Fibroblast of skin of left quadriceps (primary cell): ENCODE results near the gene S100G.

Experiments used
- DNase-seq, 2 experiments: peaks; one replicate each; pipeline ENCODE4 v3.0.0-alpha.2; 2013; ENCODE audit warnings: low read depth in 2 of 2

The S100G gene

GRCh38 chrX:16646366-16647138 is 3.4 kb upstream of the S100G start:
- no peak for DNase-seq

- no peak for DNase-seq
Measured at GRCh38 chrX:16651391-16652024, 1.6 kb downstream of the S100G start.

DNA sequence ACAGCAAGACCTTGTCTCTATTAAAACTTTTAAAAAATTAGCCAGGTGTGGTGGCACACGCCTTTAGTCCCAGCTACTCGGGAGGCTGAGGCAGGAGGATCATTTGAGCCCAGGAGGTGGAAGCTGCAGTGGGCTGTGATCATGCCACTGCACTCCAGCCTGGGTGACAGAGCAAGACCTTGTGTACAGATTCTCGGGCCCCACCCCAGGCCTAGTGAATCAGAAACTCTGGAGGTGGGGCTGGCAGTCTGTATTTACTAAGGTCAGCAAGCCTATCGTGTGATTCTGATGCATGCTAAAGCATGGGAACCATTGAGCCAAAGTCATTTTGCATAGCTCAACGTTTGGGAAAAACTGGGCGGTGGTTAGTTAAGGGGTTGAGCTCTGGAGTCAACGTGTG is 3.5 kb downstream of the S100G start:
- DNase-seq = no peak

DNA sequence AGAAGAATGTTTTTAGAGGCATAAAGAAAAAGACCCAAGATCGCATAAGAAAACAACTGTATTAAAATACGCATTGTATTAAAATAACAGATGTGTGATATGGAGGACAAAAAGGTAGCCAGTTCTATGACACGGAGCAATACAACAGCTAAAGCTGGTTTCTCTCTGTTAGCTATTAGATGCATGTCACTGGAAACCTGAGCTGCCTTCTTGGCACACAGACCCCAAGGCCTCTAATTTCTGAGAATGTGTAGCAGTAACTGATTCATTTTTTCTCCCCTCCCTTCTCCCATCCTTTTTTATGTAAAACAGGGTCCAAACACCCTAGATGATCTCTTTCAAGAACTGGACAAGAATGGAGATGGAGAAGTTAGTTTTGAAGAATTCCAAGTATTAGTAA is 4.1 kb downstream of the S100G start:
- no peak for DNase-seq

DNA sequence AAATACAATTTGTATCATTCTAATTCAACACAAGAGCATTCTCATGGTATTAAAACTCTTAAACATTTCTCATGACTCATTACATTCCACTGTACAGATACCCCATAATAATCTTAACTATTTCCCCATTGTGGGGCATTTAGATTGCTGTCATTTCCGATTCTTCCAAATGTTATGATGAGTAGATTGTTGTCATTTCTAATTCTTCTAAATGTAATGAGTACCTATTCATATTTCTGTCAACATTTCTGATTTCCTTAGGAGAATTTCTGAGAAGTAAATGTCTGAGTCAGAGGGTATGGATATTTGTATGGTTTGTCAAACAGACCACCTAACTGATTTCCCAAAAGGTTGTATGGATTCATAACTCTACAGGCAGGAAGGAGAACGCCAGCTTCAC is 8.3 kb downstream of the S100G start:
- DNase-seq = peak; percentile 84 to 86

DNA sequence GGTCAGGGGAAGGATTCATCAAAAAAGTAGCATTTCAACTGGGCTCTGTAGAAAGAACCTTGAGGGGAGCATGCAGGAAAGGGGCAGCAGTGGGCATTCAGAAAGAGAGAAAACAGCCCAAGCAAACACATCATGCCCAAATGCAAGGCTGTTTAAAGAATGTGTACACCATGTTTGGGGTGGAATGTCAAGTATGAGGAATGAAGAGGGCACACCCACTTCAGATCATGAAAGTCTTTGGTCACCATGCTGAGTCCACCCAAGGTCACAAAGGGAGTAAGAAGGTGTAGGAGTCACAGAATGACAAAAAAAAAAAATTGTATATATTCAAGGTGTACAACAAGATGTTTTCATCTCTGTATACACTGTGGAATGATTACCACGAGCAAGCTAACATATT is 9.4 kb downstream of the S100G start:
- no peak for DNase-seq

GRCh38 chrX:16661495-16661894 is 11.5 kb downstream of the S100G start:
- DNase-seq = no peak

- DNase-seq = no peak
Measured at GRCh38 chrX:16662402-16662801, 12.4 kb downstream of the S100G start.

GRCh38 chrX:16664074-16664473 is 14.1 kb downstream of the S100G start:
- DNase-seq = no peak

DNA sequence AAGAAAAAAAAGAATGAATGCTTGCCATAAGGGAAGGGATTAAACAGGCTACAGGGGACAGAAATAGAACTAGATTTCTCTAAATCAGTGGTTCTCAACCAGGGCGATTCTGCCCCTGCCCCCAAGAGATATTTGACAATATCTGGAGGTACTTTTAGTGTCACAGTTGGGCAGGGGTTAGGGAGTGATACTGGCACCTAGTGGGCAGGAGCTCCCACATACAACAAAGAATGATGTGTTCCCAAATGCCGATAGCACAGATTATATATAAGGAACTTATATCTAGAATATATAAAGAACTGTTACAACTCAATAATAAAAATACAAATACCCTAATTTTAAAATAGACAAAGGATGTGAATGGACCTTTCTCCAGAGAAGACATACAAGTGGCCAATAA is 14.7 kb downstream of the S100G start:
- DNase-seq = no peak

DNA sequence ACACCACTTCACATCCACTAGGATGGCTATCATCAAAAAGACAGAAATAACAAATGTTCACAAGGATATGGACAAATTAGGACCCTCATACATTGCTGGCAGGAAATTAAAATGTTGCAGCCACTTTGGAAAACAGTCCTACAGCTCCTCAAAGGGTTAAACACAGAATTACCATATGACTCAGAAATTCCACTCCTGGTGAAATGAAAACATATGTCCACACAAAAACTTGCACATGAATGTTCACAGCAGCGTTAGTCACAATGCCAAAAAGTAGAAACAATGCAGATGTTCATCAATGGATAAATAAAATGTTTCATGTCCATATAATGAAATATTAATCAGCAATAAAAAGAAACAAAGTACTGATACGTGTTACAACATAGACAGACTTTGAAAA is 15.1 kb downstream of the S100G start:
- DNase-seq = peak; percentile 63 to 67

- no peak for DNase-seq
Measured at GRCh38 chrX:16666541-16666940, 16.6 kb downstream of the S100G start.

- DNase-seq = peak in 1 of 2 experiments; percentile 47
Measured at GRCh38 chrX:16671005-16671404, 21.0 kb downstream of the S100G start.

GRCh38 chrX:16678689-16679088 is 28.7 kb downstream of the S100G start:
- DNase-seq = no peak

GRCh38 chrX:16683007-16683664 is 33.2 kb downstream of the S100G start:
- DNase-seq = no peak

DNA sequence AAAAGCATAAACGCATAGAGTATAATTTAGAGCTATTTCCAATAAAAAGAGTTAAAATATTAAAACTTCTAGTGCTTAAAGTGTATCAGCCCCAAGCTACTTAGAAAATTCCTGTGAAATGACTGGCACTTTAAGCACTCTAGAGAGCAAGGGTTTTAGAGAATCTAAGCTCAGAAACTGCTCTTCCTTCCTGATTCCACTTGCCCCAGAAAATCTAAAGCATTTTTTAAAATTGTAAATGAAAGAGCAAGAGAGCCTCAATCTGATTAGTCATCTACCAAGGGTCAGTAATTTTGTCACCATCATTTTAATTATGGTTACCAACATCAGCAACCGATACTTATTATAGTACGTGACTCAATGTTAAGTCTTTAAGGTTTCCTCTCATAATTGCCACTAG is 37.6 kb downstream of the S100G start:
- DNase-seq = no peak

GRCh38 chrX:16695079-16695676 is 45.2 kb downstream of the S100G start:
- no peak for DNase-seq

GRCh38 chrX:16696956-16697355 is 47.0 kb downstream of the S100G start:
- DNase-seq = no peak

DNA sequence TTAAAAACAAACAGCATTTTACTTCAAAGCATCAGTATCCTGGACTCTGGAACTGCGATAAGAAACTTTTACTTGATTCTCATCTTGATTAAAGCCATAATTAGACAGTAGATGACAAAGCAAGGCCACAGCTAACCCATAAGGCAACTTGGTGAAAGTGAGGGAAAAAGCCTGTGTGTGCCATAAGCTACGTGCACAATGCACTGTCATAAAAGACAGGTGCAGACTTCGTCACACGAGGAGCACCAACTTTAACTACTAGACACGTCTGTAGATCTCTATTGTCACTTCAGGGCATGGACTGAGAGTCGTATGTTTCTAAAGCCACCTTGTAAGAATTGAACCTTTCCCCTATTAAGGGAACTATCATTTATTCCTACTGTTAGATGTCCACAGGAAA is 49.4 kb downstream of the S100G start:
- no peak for DNase-seq

DNA sequence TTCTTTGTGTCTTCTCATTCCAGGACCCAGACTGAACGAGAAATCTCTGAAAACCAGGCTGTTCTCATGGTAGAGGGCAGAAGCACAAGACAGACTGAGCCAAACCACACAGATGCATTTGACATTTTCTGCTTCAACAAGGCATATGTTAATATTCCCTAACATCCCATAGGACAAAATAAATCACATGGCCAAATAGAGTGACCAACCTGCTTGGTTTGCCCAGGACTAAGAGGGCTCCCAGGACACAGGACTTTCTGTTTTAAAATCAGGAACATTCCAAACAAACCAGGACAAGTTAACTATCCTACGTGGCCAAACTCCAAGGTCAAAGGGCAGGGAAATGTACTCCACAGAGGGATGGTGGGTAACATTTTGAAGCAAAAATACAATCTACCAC is 50.8 kb downstream of the S100G start:
- no peak for DNase-seq

GRCh38 chrX:16702700-16703599 is 53.0 kb downstream of the S100G start:
- DNase-seq = no peak
